NB4 (cell line): Measurements from ENCODE around the gene TBX2.

Experiments
- DNase-seq: peaks from one replicate; pipeline ENCODE4 v3.0.0; 2010; ENCODE audit warnings: low read depth
- H3K4me3 ChIP-seq: one replicate; pipeline ENCODE4 v1.5.1; 2011; ENCODE audit warnings: mild to moderate bottlenecking, low read depth, low read length, moderate library complexity
- CTCF ChIP-seq: IDR thresholded peaks from one replicate; pipeline ENCODE4 v1.5.1; 2012; ENCODE audit warnings: low read depth, low read length
- MAX ChIP-seq: IDR thresholded peaks from 2 replicates; pipeline ENCODE4 v1.6.1; 2011; ENCODE audit warnings: low read depth, low read length
- MYC ChIP-seq: IDR thresholded peaks from 2 replicates; pipeline ENCODE4 v1.6.1; 2011; ENCODE audit warnings: low read depth, low read length
- POLR2A ChIP-seq: IDR thresholded peaks from 2 replicates; pipeline ENCODE4 v1.6.1; 2011; ENCODE audit warnings: mild to moderate bottlenecking; ENCODE audit not compliant: insufficient read length; ENCODE audit errors: extremely low read depth

TBX2 gene

GRCh38 chr17:61393904-61394629, 5.6 kb upstream of the TBX2 start:
- TF ChIP-seq CTCF: no peak
- no peak for TF ChIP-seq MYC
- no peak for TF ChIP-seq MAX
- no peak for TF ChIP-seq POLR2A
- DNase-seq: no peak
- no peak overlapping the region for H3K4me3 ChIP-seq

GRCh38 chr17:61394630-61395408, 4.8 kb upstream of the TBX2 start:
- no peak overlapping the region for H3K4me3 ChIP-seq
- DNase-seq: no peak
- TF ChIP-seq POLR2A (no peak), CTCF (no peak), MAX (no peak), MYC (no peak)

- no peak for DNase-seq
- no peak overlapping the region for H3K4me3 ChIP-seq
- no peak for TF ChIP-seq CTCF
- TF ChIP-seq POLR2A: no peak
- TF ChIP-seq MAX: no peak
- no peak for TF ChIP-seq MYC
These were observed 4.1 kb upstream of the TBX2 start for GRCh38 chr17:61395409-61395982.

- H3K4me3 ChIP-seq: no peak overlapping the region
- TF ChIP-seq POLR2A (no peak), MYC (no peak), CTCF (no peak), MAX (no peak)
- no peak for DNase-seq
These were observed 3.6 kb upstream of the TBX2 start for GRCh38 chr17:61395983-61396585.

- no peak for DNase-seq
- no peak for TF ChIP-seq POLR2A
- no peak for TF ChIP-seq MYC
- TF ChIP-seq MAX: no peak
- no peak for TF ChIP-seq CTCF
- H3K4me3 ChIP-seq: no peak overlapping the region
These were observed 3.0 kb upstream of the TBX2 start for GRCh38 chr17:61396586-61397085.
